Testis (tissue), 2 donors: ENCODE measurements around the gene ZNF185.

ENCODE experiments used
- POLR2A ChIP-seq: fragments of 450-650 bp; IDR thresholded peaks from one replicate; pipeline ENCODE4 v1.6.1; 2017; ENCODE audit warnings: antibody characterized with exemption, mild to moderate bottlenecking, moderate library complexity
- TF ChIP-seq, protein P1 (sequence below), 3 experiments: fragments of 450-650 bp in 2 of 3; fragments of 200-600 bp in 1 of 3; sonication (generic) in 1 of 3; IDR thresholded peaks; one replicate each; pipeline ENCODE4 v1.5.1; 2016 to 2019; ENCODE audit warnings: antibody characterized with exemption in 3 of 3, mild to moderate bottlenecking in 2 of 3, moderate library complexity in 1 of 3

- TF ChIP-seq, protein P1, sequence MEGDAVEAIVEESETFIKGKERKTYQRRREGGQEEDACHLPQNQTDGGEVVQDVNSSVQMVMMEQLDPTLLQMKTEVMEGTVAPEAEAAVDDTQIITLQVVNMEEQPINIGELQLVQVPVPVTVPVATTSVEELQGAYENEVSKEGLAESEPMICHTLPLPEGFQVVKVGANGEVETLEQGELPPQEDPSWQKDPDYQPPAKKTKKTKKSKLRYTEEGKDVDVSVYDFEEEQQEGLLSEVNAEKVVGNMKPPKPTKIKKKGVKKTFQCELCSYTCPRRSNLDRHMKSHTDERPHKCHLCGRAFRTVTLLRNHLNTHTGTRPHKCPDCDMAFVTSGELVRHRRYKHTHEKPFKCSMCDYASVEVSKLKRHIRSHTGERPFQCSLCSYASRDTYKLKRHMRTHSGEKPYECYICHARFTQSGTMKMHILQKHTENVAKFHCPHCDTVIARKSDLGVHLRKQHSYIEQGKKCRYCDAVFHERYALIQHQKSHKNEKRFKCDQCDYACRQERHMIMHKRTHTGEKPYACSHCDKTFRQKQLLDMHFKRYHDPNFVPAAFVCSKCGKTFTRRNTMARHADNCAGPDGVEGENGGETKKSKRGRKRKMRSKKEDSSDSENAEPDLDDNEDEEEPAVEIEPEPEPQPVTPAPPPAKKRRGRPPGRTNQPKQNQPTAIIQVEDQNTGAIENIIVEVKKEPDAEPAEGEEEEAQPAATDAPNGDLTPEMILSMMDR (IDR thresholded peaks at IDR 0.05), result no peak
- TF ChIP-seq POLR2A, result no peak
These were observed 34.8 kb downstream of the ZNF185 start for GRCh38 chrX:152932598-152933175.
